NCI-H2171 (cell line): ENCODE measurements around the gene ROMO1.
"Not testable (repeated sequence)": the region's sequence is repeated elsewhere in the genome, so short reads cannot be mapped to it uniquely, and the experiment has no call there.

Experiments used
- DNase-seq: peaks from one replicate; lab custom pipeline; 2025; lab: John Stamatoyannopoulos, UW

Gene ROMO1

GRCh38 chr20:35730583-35731468 lies 31.6 kb downstream of the ROMO1 start:
- DNase-seq = no peak

GRCh38 chr20:35731469-35731788 lies 32.2 kb downstream of the ROMO1 start:
- DNase-seq = no peak

- no peak for DNase-seq
Measured at GRCh38 chr20:35731862-35732643, 32.8 kb downstream of the ROMO1 start.

- DNase-seq = no peak
Measured at GRCh38 chr20:35732644-35732982, 33.4 kb downstream of the ROMO1 start.

GRCh38 chr20:35734374-35734773 lies 35.2 kb downstream of the ROMO1 start:
- DNase-seq = no peak

- DNase-seq = no peak
Measured at GRCh38 chr20:35734777-35735649, 35.8 kb downstream of the ROMO1 start.

GRCh38 chr20:35735826-35736470 lies 36.7 kb downstream of the ROMO1 start:
- DNase-seq = no peak

GRCh38 chr20:35737865-35738333 lies 38.7 kb downstream of the ROMO1 start:
- DNase-seq = no peak

GRCh38 chr20:35738410-35739179 lies 39.4 kb downstream of the ROMO1 start:
- no peak for DNase-seq

GRCh38 chr20:35739294-35740163 lies 40.3 kb downstream of the ROMO1 start:
- no peak for DNase-seq

- peak; percentile 100 for DNase-seq
Measured at GRCh38 chr20:35741892-35742740, 42.9 kb downstream of the ROMO1 start, which contains the start of gene RBM39. Gene RBM39 (minus strand): TSS chr20:35742260. CDS start chr20:35740874, 1,386 bp downstream.

- DNase-seq = peak; percentile 26
Measured at GRCh38 chr20:35742741-35743523, 43.7 kb downstream of the ROMO1 start.

- no peak for DNase-seq
Measured at GRCh38 chr20:35743693-35744491, 44.7 kb downstream of the ROMO1 start.

GRCh38 chr20:35744492-35744841 lies 45.3 kb downstream of the ROMO1 start:
- DNase-seq = not testable (repeated sequence)
